Naive thymus-derived CD4-positive, alpha-beta T cell (primary cell): ENCODE measurements around the gene NSFL1C. TPM values are rescaled to one million over a fixed set of nuclear protein-coding genes. Genes with fewer than 3 reads are reported as not detected.
A peak's percentile ranks its signal among the peaks of the same experiment; 100 is the strongest.

Source experiments
- ATAC-seq: fragments of 150-1000 bp; cut with Tn5 transposase; 2 replicates; pipeline ENCODE4 v1.10.0; 2021; ENCODE audit warnings: mild to moderate bottlenecking, moderate library complexity
- CTCF ChIA-PET: fragments of 350-600 bp; sonication (Branson Sonifier 250); formaldehyde crosslinking; loops from one replicate; lab custom pipeline; 2021; ENCODE audit warnings: antibody characterized with exemption; lab: Charles Lee
- POLR2A ChIA-PET: fragments of 350-600 bp; sonication (Branson Sonifier 250); formaldehyde crosslinking; loops from one replicate; lab custom pipeline; 2021; ENCODE audit warnings: antibody characterized with exemption, inconsistent platforms; lab: Charles Lee
- DNase-seq, 9 donors: peaks; one replicate each; pipeline versions ENCODE4 v3.0.0 to v3.0.0-alpha.2; 2020 to 2022; ENCODE audit warnings: mixed read lengths in 1 of 9
- H3K27ac ChIP-seq: one replicate; pipeline ENCODE4 v1.7.0; 2013; ENCODE audit warnings: mild to moderate bottlenecking, low read depth, low read length, moderate library complexity
- H3K27me3 ChIP-seq, 2 donors: one replicate each; pipeline ENCODE4 v1.7.0; 2013; ENCODE audit warnings: low read length in 2 of 2, mild to moderate bottlenecking in 2 of 2, moderate library complexity in 2 of 2; ENCODE audit not compliant: control insufficient read depth in 2 of 2, insufficient read depth in 2 of 2
- H3K36me3 ChIP-seq, 3 experiments: 1 replicate in 2 of 3; 2 replicates in 1 of 3; pipeline ENCODE4 v1.7.0; 2013; ENCODE audit warnings: low read length in 3 of 3, mild to moderate bottlenecking in 3 of 3, moderate library complexity in 1 of 3; ENCODE audit not compliant: insufficient read depth in 3 of 3, control insufficient read depth in 2 of 3
- H3K4me1 ChIP-seq, 2 donors: one replicate each; pipeline ENCODE4 v1.7.0; 2013; ENCODE audit warnings: low read length in 2 of 2, mild to moderate bottlenecking in 2 of 2, moderate library complexity in 1 of 2; ENCODE audit not compliant: control insufficient read depth in 2 of 2, insufficient read depth in 2 of 2
- H3K4me3 ChIP-seq: 2 replicates; pipeline ENCODE4 v1.7.0; 2013; ENCODE audit warnings: mild to moderate bottlenecking, low read length
- H3K9me3 ChIP-seq, 3 experiments: 1 replicate in 2 of 3; 2 replicates in 1 of 3; pipeline ENCODE4 v1.7.0; 2013; ENCODE audit warnings: low read length in 3 of 3; ENCODE audit not compliant: control insufficient read depth in 2 of 3
- H3K27ac Mint-ChIP-seq, 9 donors: one replicate each; pipeline ENCODE4 v1.8.0; 2020 to 2022; ENCODE audit warnings: mixed read lengths in 9 of 9, mild to moderate bottlenecking in 8 of 9, moderate library complexity in 5 of 9, inconsistent platforms in 2 of 9
- H3K27me3 Mint-ChIP-seq, 5 donors: one replicate each; pipeline ENCODE4 v1.8.0; 2021 to 2022; ENCODE audit warnings: mixed read lengths in 5 of 5, mild to moderate bottlenecking in 1 of 5
- H3K36me3 Mint-ChIP-seq, 5 donors: one replicate each; pipeline ENCODE4 v1.8.0; 2020 to 2022; ENCODE audit warnings: mixed read lengths in 5 of 5, mild to moderate bottlenecking in 3 of 5, inconsistent platforms in 1 of 5
- H3K4me1 Mint-ChIP-seq, 7 donors: one replicate each; pipeline ENCODE4 v1.8.0; 2020 to 2022; ENCODE audit warnings: mixed read lengths in 7 of 7, mild to moderate bottlenecking in 3 of 7, inconsistent platforms in 1 of 7
- H3K4me3 Mint-ChIP-seq, 10 donors: one replicate each; pipeline ENCODE4 v1.8.0; 2020 to 2022; ENCODE audit warnings: mild to moderate bottlenecking in 10 of 10, mixed read lengths in 10 of 10, moderate library complexity in 6 of 10, inconsistent platforms in 2 of 10
- H3K9me3 Mint-ChIP-seq, 11 donors: one replicate each; pipeline ENCODE4 v1.8.0; 2020 to 2022; ENCODE audit warnings: mixed read lengths in 11 of 11, mild to moderate bottlenecking in 4 of 11, inconsistent platforms in 1 of 11, moderate library complexity in 1 of 11
- intact Hi-C, 2 donors: fragments of 100-400 bp; cut with micrococcal nuclease; formaldehyde crosslinking; loops; one replicate each; pipeline ENCODE4 v1.15.1; 2023
- polyA plus RNA-seq, 2 donors: library from polyadenylated mRNA; unstranded; fragments of 300-500 nt; fragmentation: Illumina TruSeq; gene quantifications; one replicate each; pipeline ENCODE4 v1.2.3, GENCODE V29; 2021
- total RNA-seq, 6 experiments: library from RNA in 5 of 6; stranded (reverse) in 5 of 6; gene quantifications; 1 replicate in 5 of 6; 2 replicates in 1 of 6; pipeline ENCODE4 v1.2.3 and lab custom pipeline; 2021 to 2026

Gene NSFL1C
- total and polyA plus RNA-seq, 7 experiments from 2014 or later = 59.3 to 81.8 (median 65.7) TPM

DNA sequence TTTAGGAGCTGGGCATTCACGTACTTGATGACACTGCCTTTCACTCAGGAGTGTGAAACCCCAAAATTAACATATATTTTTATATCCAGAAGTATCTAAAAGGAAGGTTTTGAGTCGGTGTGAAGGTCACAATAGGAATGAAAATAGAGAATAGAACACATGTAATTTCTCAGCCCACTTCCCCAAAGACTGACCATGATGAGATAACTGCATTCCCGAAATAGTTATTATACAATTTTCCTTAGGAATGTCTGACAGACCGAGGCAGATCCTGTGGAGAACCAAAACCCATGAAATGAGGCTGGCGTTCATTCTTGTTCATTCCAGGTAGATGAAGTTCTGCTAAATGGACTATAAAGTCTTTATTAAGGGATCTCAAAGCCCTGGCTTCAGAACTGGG, 10.3 kb downstream of the NSFL1C start:
- no peaks in the 10 kb centered on the region for H3K27me3 ChIP-seq
- no peak overlapping the region for H3K27ac ChIP-seq
- H3K9me3 ChIP-seq = no peaks in the 10 kb centered on the region
- Mint-ChIP-seq H3K27me3 (no peaks in the 10 kb centered on the region), H3K9me3 (no peaks in the 10 kb centered on the region), H3K27ac (no peak overlapping the region), H3K36me3 (peaks cover 35 to 81% (median 42%) of the 10 kb centered on the region in 5 donors), H3K4me3 (no peak overlapping the region), H3K4me1 (peaks cover 6 to 25% (median 14%) of the 10 kb centered on the region in 7 donors)
- no peaks in the 10 kb centered on the region for H3K4me1 ChIP-seq
- H3K4me3 ChIP-seq = no peak overlapping the region
- ChIA-PET POLR2A (interaction anchor here (1.5 kb wide), 1 partner anchor 11 kb away, joined by 4 read pairs; the partner anchor contains the start of gene NSFL1C), CTCF (interaction anchor here (1.1 kb wide), 1 partner anchor 18 kb away, joined by 4 read pairs; no protein-coding TSS in a partner anchor)
- ATAC-seq (no peak), DNase-seq (no peak)
- intact Hi-C loops = no loop called here
- H3K36me3 ChIP-seq = peaks cover 25 to 94% (median 57%) of the 10 kb centered on the region in 3 experiments

DNA sequence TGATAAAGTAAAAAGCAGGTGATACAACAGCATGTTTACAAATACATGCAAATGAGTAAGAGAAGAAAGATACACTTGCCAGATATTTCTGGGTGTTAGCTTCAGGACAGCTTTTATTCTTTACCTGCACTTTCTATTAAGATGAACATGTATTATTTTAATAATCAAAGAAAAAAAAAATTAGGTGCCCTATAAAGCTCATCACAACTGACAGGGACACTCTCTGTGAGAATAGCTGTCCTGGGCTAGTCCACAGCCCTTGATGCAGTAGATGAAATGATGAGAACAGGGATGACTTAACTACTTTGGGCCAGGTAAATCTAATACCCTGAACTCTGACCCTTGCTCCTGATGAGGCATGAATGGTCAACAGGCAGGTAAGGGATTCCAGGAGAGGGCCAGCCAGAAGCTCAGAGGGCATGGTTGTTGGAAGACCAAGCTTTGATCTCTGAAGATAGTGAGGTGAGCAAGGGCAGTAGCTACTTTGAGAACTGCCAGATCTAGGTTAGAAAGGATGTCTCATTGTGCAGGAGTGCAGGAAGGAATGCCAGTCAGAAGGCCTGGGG, 15.6 kb downstream of the NSFL1C start:
- Histone ChIP-seq H3K4me1 (no peaks in the 10 kb centered on the region), H3K4me3 (no peak overlapping the region), H3K36me3 (peaks cover 55 to 100% (median 76%) of the 10 kb centered on the region in 3 experiments), H3K9me3 (no peaks in the 10 kb centered on the region), H3K27me3 (no peaks in the 10 kb centered on the region), H3K27ac (no peak overlapping the region)
- Mint-ChIP-seq H3K4me1 (peaks cover 0 to 1% (median 0%) of the 10 kb centered on the region in 7 donors), H3K36me3 (peaks cover 36 to 68% (median 44%) of the 10 kb centered on the region in 5 donors), H3K27me3 (no peaks in the 10 kb centered on the region), H3K4me3 (no peak overlapping the region), H3K27ac (no peak overlapping the region), H3K9me3 (peaks cover 0 to 2% (median 0%) of the 10 kb centered on the region in 11 donors)
- POLR2A ChIA-PET = interaction anchor here (1.3 kb wide), 1 partner anchor 17 kb away, joined by 5 read pairs; no protein-coding TSS in a partner anchor
- CTCF ChIA-PET = interaction anchor here (1.0 kb wide), 1 partner anchor 13 kb away, joined by 3 read pairs; no protein-coding TSS in a partner anchor
- DNase-seq = no peak
- intact Hi-C loops = no loop called here
- ATAC-seq = no peak

DNA sequence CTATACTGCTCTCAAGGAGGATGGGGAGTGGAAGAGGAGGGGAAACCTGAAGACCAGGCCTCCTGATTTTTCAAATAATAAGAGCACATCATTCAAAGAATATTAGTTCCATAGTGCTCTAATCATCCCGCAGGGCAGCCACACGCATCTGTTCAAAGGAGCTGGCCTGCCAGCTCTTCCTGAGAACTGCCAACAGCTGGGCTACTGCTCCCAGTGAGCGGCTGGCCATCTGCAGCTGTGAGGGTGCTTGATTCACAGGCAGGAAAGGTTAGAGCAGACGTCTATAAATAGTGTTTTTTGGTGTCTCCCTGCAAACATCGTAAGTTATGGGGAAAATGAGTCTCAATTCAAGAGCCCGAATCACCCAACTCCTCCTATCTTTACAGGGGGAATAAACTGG, 17.3 kb downstream of the NSFL1C start:
- no peak overlapping the region for H3K27ac ChIP-seq
- no peak overlapping the region for H3K27ac Mint-ChIP-seq
- no peak for DNase-seq
- no peak overlapping the region for H3K4me3 Mint-ChIP-seq
- H3K27me3 Mint-ChIP-seq = no peaks in the 10 kb centered on the region
- ATAC-seq = no peak
- no peaks in the 10 kb centered on the region for H3K27me3 ChIP-seq
- no peak overlapping the region for H3K4me3 ChIP-seq
- peaks cover 30 to 63% (median 43%) of the 10 kb centered on the region in 5 donors for H3K36me3 Mint-ChIP-seq
- H3K9me3 Mint-ChIP-seq = peaks cover 0 to 2% (median 0%) of the 10 kb centered on the region in 11 donors
- intact Hi-C loops = no loop called here
- no peaks in the 10 kb centered on the region for H3K9me3 ChIP-seq
- ChIA-PET CTCF (interaction anchor here (1.1 kb wide), 1 partner anchor 54 kb away, joined by 3 read pairs; no protein-coding TSS in a partner anchor), POLR2A (no interaction called here)
- H3K4me1 Mint-ChIP-seq = peaks cover 0 to under 1% (median 0%) of the 10 kb centered on the region in 7 donors
- peaks cover 59 to 100% (median 69%) of the 10 kb centered on the region in 3 experiments for H3K36me3 ChIP-seq
- H3K4me1 ChIP-seq = no peaks in the 10 kb centered on the region

DNA sequence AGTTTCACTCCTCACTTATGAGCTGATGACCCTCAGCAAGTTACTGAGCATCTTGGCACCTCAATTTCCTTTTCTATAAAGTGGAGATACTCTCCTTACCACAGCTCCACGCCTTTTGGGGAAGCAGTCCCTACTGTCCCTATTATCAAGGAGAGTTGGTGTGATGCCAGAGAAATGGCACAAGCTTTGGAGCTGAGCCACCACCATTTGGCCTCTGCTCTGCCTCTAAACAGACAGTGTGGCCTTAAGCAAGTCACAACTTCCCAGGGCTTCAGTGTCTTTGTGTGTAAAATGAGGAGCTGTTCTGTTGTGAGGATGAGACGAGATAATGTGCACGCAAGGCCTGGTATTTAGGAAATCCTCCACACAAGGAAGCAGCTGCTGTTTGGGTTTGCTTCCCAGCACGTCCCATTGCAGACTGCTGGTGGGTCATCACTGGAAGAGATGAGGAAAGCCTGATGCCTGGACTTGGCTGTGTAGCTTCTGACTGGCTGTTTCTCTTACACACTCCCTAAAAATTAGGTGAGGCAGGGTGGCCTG, 18.5 kb downstream of the NSFL1C start:
- no peaks in the 10 kb centered on the region for H3K9me3 ChIP-seq
- Mint-ChIP-seq H3K4me3 (no peak overlapping the region), H3K4me1 (peaks cover 0 to 6% (median 0%) of the 10 kb centered on the region in 7 donors), H3K9me3 (peaks cover 0 to 2% (median 0%) of the 10 kb centered on the region in 11 donors), H3K27me3 (no peaks in the 10 kb centered on the region), H3K27ac (peak overlapping the region in 1 of 9 donors; percentile 5), H3K36me3 (peaks cover 21 to 60% (median 39%) of the 10 kb centered on the region in 5 donors)
- no peak overlapping the region for H3K4me3 ChIP-seq
- intact Hi-C loops = no loop called here
- CTCF ChIA-PET = interaction anchor here (0.9 to 1.5 kb wide), 4 partner anchors 11 to 298 kb away, joined by 3 to 4 read pairs (median 3); no protein-coding TSS in a partner anchor
- H3K27me3 ChIP-seq = no peaks in the 10 kb centered on the region
- POLR2A ChIA-PET = interaction anchor here (0.8 kb wide), 1 partner anchor 20 kb away, joined by 3 read pairs; no protein-coding TSS in a partner anchor
- H3K36me3 ChIP-seq = peaks cover 58 to 100% (median 59%) of the 10 kb centered on the region in 3 experiments
- no peak for DNase-seq
- ATAC-seq = no peak
- H3K27ac ChIP-seq = no peak overlapping the region
- no peaks in the 10 kb centered on the region for H3K4me1 ChIP-seq

DNA sequence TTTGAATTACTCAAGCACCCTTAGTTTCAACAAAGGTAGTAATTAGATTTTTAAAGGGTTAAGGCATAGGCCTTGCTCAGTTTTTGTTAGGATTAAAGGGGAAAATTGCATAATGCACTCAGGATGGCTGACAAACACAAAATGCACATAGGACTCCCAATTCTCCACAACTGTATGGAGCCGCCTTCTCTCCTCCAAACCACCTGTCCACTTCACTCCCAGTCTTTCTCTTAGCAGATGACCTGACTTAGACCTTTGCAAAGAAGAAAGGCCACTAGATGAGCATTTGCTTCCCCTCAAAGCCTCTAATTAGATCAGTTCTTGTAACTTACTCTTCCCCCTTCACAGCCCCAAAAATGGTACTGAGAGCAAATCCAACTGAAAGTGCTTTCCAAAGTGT, 20.1 kb downstream of the NSFL1C start:
- no peak for ATAC-seq
- no peaks in the 10 kb centered on the region for H3K27me3 ChIP-seq
- H3K36me3 ChIP-seq = peaks cover 49 to 100% (median 59%) of the 10 kb centered on the region in 3 experiments
- peaks cover 0 to 18% (median 7%) of the 10 kb centered on the region in 7 donors for H3K4me1 Mint-ChIP-seq
- no peak for DNase-seq
- POLR2A ChIA-PET = no interaction called here
- no peaks in the 10 kb centered on the region for H3K9me3 ChIP-seq
- H3K9me3 Mint-ChIP-seq = peaks cover 0 to 2% (median 0%) of the 10 kb centered on the region in 11 donors
- no peak overlapping the region for H3K4me3 Mint-ChIP-seq
- H3K4me3 ChIP-seq = no peak overlapping the region
- H3K27me3 Mint-ChIP-seq = no peaks in the 10 kb centered on the region
- peak overlapping the region in 1 of 9 donors; percentile 22 for H3K27ac Mint-ChIP-seq
- peaks cover 22 to 49% (median 30%) of the 10 kb centered on the region in 5 donors for H3K36me3 Mint-ChIP-seq
- no peaks in the 10 kb centered on the region for H3K4me1 ChIP-seq
- H3K27ac ChIP-seq = no peak overlapping the region
- intact Hi-C loops = no loop called here
- CTCF ChIA-PET = interaction anchor here (0.7 to 1.5 kb wide), 3 partner anchors 8 to 21 kb away, joined by 3 to 5 read pairs (median 4); partner anchors contain the start of gene NSFL1C

DNA sequence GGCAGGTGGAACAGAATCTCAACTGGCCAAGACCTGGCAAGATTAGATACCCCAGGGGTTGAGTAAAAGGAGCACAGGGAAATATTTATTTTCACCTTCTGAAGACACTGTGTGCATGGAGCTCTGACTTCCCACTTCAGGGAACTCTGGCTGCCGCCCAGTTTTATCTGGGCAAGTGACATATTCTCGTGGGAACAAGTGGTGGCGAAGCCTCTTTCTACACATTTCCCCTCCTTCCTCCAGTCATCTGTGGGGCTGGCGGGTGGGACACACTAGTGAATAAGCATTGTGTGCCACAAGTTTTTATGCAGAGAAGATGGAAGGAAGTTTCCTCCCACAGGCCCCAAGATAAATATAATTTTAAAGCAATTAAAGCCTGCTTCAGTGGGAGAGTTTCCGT, 23.6 kb downstream of the NSFL1C start:
- no peak overlapping the region for H3K4me3 Mint-ChIP-seq
- Histone ChIP-seq H3K9me3 (no peaks in the 10 kb centered on the region), H3K4me3 (no peak overlapping the region), H3K27me3 (no peaks in the 10 kb centered on the region), H3K27ac (no peak overlapping the region), H3K36me3 (peaks cover 18 to 78% (median 36%) of the 10 kb centered on the region in 3 experiments), H3K4me1 (peaks cover 0 to 4% of the 10 kb centered on the region in 2 donors)
- intact Hi-C loops = no loop called here
- H3K27ac Mint-ChIP-seq = peak overlapping the region in 1 of 9 donors; percentile 14
- peaks cover 9 to 32% (median 23%) of the 10 kb centered on the region in 7 donors for H3K4me1 Mint-ChIP-seq
- ATAC-seq (no peak), DNase-seq (no peak)
- peaks cover 16 to 35% (median 24%) of the 10 kb centered on the region in 5 donors for H3K36me3 Mint-ChIP-seq
- ChIA-PET CTCF (no interaction called here), POLR2A (no interaction called here)
- H3K27me3 Mint-ChIP-seq = no peaks in the 10 kb centered on the region
- no peaks in the 10 kb centered on the region for H3K9me3 Mint-ChIP-seq
